Adrenal gland (tissue), 12 donors: ENCODE data around the gene PGM2. TPM values are rescaled to one million over a fixed set of nuclear protein-coding genes. Genes with fewer than 3 reads are reported as not detected.

Experiments
- DNase-seq, 7 donors: peaks; one replicate each; pipeline ENCODE4 v3.0.0-alpha.2; 2019 to 2020
- H3K27ac ChIP-seq, 5 donors: fragments of 200-600 bp; sonication (generic) in 4 of 5; 1 replicate in 3 of 5; 2 replicates in 2 of 5; pipeline versions ENCODE4 v1.5.1 to v1.8.0; 2016 to 2020; ENCODE audit warnings: mild to moderate bottlenecking in 1 of 5
- H3K27me3 ChIP-seq: fragments of 200-600 bp; 2 replicates; pipeline ENCODE4 v1.8.0; 2021
- H3K36me3 ChIP-seq, 2 donors: fragments of 200-600 bp; replicated peaks in 1 of 2; 1 replicate in 1 of 2; 2 replicates in 1 of 2; pipeline versions ENCODE4 v1.5.1 to v1.8.0; 2018 to 2022
- H3K4me1 ChIP-seq, 2 donors: fragments of 200-600 bp; replicated peaks in 1 of 2; 1 replicate in 1 of 2; 2 replicates in 1 of 2; pipeline versions ENCODE4 v1.5.1 to v1.8.0; 2018 to 2021
- H3K4me3 ChIP-seq, 4 donors: fragments of 200-600 bp; sonication (generic) in 3 of 4; one replicate each; pipeline ENCODE4 v1.5.1; 2016 to 2018
- H3K9me3 ChIP-seq, 3 donors: fragments of 200-600 bp; sonication (generic) in 1 of 3; replicated peaks in 1 of 3; 1 replicate in 2 of 3; 2 replicates in 1 of 3; pipeline versions ENCODE4 v1.5.1 to v1.8.0; 2016 to 2021
- POLR2A ChIP-seq, 2 donors: fragments of 450-650 bp; IDR thresholded peaks; one replicate each; pipeline ENCODE4 v1.6.1; 2017; ENCODE audit warnings: antibody characterized with exemption in 2 of 2, mild to moderate bottlenecking in 2 of 2, moderate library complexity in 1 of 2
- WGBS, 4 donors: extraction: QIAGEN DNeasy Blood & Tissue Kit in 2 of 4; methylation state at CpG; one replicate each; pipeline versions ENCODE4 v1.1.5 to v1.1.7; 2013 to 2017; 5-methylcytosine and 5-hydroxymethylcytosine counted together
- intact Hi-C, 2 donors: fragments of 100-400 bp; cut with DNase I; formaldehyde crosslinking; loops; one replicate each; pipeline versions ENCODE4 v1.14.1 to v1.15.0; 2022 to 2023
- polyA plus RNA-seq, 3 donors: library from polyadenylated mRNA; stranded (reverse); fragments of 200-250 nt in 2 of 3; fragments of 350-450 nt in 1 of 3; fragmentation: Illumina TruSeq in 1 of 3; extraction: RNeasy Lipid Tissue Mini Kit (QIAGEN cat#74804) in 1 of 3; gene quantifications; one replicate each; pipeline ENCODE4 v1.2.3, GENCODE V29; 2013 to 2014
- total RNA-seq, 9 donors: library from RNA; depleted of rRNA in 4 of 9; stranded (reverse); fragments of >200 nt in 4 of 9; fragments of 120-200 nt in 1 of 9; fragmentation: NEBNext Ultra II Directional in 1 of 9; extraction: Animal tissue kit (Norgen Biotek cat#: 25700) in 1 of 9; gene quantifications; one replicate each; pipeline versions ENCODE4 v1.1.0 to v1.2.4, GENCODE V29; 2013 to 2023
- TF ChIP-seq, protein P1 (sequence below), 6 experiments: fragments of 450-650 bp in 4 of 6; fragments of 200-600 bp in 2 of 6; sonication (generic) in 1 of 6; IDR thresholded peaks; 1 replicate in 5 of 6; 2 replicates in 1 of 6; pipeline versions ENCODE4 v1.5.1 to v1.8.0; 2016 to 2021; ENCODE audit warnings: antibody characterized with exemption in 6 of 6, mild to moderate bottlenecking in 2 of 6, moderate library complexity in 1 of 6
- donor health status: healthy with polysubstance abuse.
- donor health status: Bipolar disorder and iron deficiency.
- donor health status: DM: yes; HTN: yes; CAD: no.
- donor health status: DM: no; HTN: no; CAD: no.
- donor health status: DM: no; HTN: no; CAD: no.
- donor health status: DM: yes; HTN: yes; CAD: no.

The PGM2 gene
- total and polyA plus RNA-seq, 12 donors = 6.8 to 59.2 (median 27.2) TPM

DNA sequence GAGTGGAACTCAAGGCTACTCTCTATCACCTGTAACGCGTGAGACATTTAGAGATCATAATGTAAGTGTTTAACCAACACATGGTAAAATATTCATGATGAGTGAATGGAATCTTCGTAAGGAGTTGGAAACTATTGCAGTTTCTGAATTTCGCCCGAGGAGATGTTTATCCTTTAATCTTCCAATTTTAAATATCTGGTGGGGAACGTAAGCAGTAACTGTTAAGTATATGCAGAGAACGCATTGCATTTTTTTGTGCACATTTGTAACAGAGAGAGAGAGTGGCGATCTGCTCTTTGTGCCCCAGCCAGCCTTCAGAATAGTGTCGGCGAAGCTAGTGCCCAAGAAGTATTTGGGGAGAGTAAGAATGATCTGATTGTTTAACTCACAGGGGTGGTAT, 9.8 kb downstream of the PGM2 start:
- Histone ChIP-seq H3K4me3 (no peak overlapping the region), H3K4me1 (peaks cover 0 to 4% of the 10 kb centered on the region in 2 donors), H3K36me3 (peaks cover 0 to 59% of the 10 kb centered on the region in 2 donors), H3K27ac (no peak overlapping the region), H3K9me3 (no peaks in the 10 kb centered on the region), H3K27me3 (no peaks in the 10 kb centered on the region)
- no peak for DNase-seq
- intact Hi-C loops = no loop called here
- no peak for TF ChIP-seq POLR2A (IDR thresholded peaks at IDR 0.05)
- TF ChIP-seq, protein P1, sequence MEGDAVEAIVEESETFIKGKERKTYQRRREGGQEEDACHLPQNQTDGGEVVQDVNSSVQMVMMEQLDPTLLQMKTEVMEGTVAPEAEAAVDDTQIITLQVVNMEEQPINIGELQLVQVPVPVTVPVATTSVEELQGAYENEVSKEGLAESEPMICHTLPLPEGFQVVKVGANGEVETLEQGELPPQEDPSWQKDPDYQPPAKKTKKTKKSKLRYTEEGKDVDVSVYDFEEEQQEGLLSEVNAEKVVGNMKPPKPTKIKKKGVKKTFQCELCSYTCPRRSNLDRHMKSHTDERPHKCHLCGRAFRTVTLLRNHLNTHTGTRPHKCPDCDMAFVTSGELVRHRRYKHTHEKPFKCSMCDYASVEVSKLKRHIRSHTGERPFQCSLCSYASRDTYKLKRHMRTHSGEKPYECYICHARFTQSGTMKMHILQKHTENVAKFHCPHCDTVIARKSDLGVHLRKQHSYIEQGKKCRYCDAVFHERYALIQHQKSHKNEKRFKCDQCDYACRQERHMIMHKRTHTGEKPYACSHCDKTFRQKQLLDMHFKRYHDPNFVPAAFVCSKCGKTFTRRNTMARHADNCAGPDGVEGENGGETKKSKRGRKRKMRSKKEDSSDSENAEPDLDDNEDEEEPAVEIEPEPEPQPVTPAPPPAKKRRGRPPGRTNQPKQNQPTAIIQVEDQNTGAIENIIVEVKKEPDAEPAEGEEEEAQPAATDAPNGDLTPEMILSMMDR (IDR thresholded peaks at IDR 0.05) = no peak
- 88 to 90% (median 90%) methylated on average over 10 of the region's 10 CpGs for WGBS, 4 donors

DNA sequence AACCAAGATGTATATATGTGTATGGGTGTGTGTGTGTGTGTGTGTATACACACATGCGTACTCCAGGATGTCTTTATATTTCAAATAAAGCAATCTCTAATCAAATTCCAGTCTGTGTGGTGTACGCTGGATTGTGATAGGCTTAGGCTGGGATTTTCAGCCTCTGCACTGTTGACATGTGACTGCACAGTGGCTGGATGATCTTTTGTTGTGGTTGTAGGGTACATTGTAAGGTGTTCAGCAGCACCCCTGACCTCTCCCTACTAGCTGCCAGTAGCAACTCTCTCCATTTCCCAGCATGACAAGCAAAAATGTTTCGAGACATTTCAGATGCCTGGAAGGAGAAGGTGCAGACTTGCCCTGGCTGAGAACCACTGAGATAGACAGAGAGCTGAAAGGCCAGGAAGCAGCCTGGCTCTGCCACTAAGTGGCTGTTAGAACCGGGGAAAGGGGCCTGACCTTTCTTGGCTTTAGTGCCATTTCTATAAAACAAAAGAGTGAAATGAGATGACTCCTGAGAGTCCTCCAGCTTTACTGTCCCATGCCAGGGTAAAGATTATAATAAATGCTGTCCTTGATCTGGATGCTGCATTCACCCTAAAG, 10.5 kb downstream of the PGM2 start:
- intact Hi-C loops = no loop called here
- 73 to 90% (median 82%) methylated on average over 4 of the region's 4 CpGs for WGBS, 4 donors
- H3K36me3 ChIP-seq = peaks cover 0 to 59% of the 10 kb centered on the region in 2 donors
- H3K27ac ChIP-seq = no peak overlapping the region
- H3K27me3 ChIP-seq = no peaks in the 10 kb centered on the region
- no peak overlapping the region for H3K4me3 ChIP-seq
- DNase-seq = no peak
- no peak for TF ChIP-seq POLR2A (IDR thresholded peaks at IDR 0.05)
- TF ChIP-seq, protein P1 (IDR thresholded peaks at IDR 0.05) = no peak
- H3K4me1 ChIP-seq = peaks cover 0 to 4% of the 10 kb centered on the region in 2 donors
- no peaks in the 10 kb centered on the region for H3K9me3 ChIP-seq

DNA sequence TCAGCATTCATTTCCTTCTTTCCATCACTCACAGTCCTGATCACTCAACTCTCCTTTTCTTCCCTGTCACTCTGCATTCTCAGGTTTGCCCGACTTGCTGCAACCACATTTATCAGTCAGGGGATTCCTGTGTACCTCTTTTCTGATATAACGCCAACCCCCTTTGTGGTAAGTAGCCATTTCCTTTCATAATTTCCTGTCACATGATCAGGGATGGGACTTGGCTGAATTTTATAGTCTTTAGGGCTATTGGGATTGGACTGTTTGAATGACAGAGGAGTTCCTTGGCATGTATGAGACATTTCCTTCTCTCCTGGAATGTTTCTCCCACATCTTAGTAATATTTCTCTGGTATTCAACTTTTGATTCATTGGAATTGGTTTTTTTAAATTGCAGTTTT, 11.0 kb downstream of the PGM2 start:
- 70 to 78% (median 75%) methylated on average over 2 of the region's 2 CpGs for WGBS, 4 donors
- Histone ChIP-seq H3K27ac (no peak overlapping the region), H3K9me3 (no peaks in the 10 kb centered on the region), H3K27me3 (no peaks in the 10 kb centered on the region), H3K4me3 (no peak overlapping the region), H3K36me3 (peaks cover 0 to 57% of the 10 kb centered on the region in 2 donors), H3K4me1 (peaks cover 0 to 4% of the 10 kb centered on the region in 2 donors)
- TF ChIP-seq, protein P1 (IDR thresholded peaks at IDR 0.05) = no peak
- TF ChIP-seq POLR2A (IDR thresholded peaks at IDR 0.05) = no peak
- DNase-seq = no peak
- intact Hi-C loops = no loop called here

DNA sequence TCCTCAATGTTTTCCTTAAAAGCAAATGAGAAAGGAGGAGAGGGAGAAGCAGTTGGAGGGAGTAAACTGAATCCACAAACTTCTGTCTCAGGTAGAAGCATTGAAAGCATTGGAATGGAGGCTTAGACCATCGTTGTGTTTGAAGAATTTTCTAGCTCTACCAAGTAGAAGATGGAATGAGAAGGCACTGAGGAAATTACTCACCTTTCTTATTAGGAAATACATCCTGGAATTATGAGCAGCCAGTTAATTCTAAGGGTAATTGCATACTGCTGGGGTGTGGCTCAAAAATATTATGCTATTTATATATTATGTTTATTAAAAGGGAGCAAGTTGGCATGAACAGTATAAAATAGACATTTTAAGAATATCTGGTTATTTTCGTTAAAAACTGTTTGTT, 12.9 kb downstream of the PGM2 start:
- peaks cover 0 to 4% of the 10 kb centered on the region in 2 donors for H3K4me1 ChIP-seq
- intact Hi-C loops = no loop called here
- H3K9me3 ChIP-seq = no peaks in the 10 kb centered on the region
- no peak overlapping the region for H3K27ac ChIP-seq
- peaks cover 0 to 52% of the 10 kb centered on the region in 2 donors for H3K36me3 ChIP-seq
- no peak for DNase-seq
- no peaks in the 10 kb centered on the region for H3K27me3 ChIP-seq
- 60 to 81% (median 61%) methylated on average over 2 of the region's 2 CpGs for WGBS, 4 donors
- TF ChIP-seq POLR2A (IDR thresholded peaks at IDR 0.05) = no peak
- TF ChIP-seq, protein P1 (IDR thresholded peaks at IDR 0.05) = no peak
- no peak overlapping the region for H3K4me3 ChIP-seq
